ENCODE data around the gene HVCN1.
"Not testable (repeated sequence)": the region's sequence is repeated elsewhere in the genome, so short reads cannot be mapped to it uniquely, and the experiment has no call there.

HVCN1 gene

GRCh38 chr12:110613771-110614684 lies 74.9 kb downstream of the HVCN1 start, which contains the start of gene TCTN1:
TSS of gene TCTN1 (plus strand) at chr12:110614129. CDS start at chr12:110614183, 54 bp downstream.
- DNase-seq: peak; percentile 92

GRCh38 chr12:110613071-110613770 lies 75.7 kb downstream of the HVCN1 start:
- DNase-seq: no peak

- no peak for DNase-seq
These were observed 82.7 kb downstream of the HVCN1 start for GRCh38 chr12:110606253-110606611.

DNA sequence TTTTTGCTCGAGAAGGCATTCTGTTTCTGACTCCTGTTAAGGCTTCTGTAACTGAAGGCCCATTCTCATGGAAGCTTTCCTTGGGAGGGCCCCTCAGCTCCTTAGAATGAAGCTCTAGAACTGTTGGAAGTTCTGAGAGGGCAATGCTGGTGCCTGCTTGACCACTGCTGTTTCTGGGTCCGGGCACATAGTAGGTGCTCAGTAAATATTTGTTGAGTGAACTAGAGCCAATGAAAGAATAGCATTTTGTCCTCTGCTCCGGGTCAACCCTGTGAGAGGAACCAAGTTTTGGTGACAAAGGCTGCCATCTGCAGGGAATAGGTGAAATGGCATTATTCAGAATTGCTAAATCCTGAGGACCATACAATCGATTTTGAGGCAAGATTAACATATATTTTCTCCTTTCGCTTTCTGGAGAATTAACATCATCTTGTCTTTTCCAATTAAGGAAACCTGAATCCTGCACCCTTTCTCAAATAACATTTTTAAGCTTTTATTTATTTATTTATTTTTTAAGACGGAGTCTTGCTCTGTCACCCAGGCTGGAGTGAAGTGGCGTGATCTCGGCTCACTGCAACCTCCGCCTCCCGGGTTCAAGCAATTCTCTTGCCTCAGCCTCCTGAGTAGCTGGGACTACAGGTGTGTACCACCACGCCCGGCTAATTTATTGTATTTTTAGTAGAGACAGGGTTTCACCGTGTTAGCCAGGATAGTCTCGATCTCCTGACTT lies 86.7 kb downstream of the HVCN1 start:
- not testable (repeated sequence) for DNase-seq

DNA sequence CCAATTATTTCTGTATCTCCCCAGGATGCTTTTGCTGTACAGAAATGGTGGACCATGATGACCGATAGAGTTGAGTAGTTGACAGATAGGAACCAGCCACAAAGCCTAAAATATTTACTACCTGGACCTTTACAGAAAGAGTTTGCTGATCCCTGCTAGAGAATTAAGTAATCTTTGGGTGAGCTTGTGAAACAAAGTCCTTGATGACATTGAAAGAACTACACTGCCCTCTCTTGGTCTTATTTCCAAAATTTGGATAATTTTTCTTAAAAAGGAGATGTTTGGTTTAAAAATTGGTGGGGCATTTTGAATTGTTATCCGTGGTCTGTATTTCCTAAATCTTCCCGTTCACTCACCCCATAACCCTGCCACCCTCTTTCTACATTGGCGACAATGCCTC lies 88.7 kb downstream of the HVCN1 start:
- DNase-seq: no peak

DNA sequence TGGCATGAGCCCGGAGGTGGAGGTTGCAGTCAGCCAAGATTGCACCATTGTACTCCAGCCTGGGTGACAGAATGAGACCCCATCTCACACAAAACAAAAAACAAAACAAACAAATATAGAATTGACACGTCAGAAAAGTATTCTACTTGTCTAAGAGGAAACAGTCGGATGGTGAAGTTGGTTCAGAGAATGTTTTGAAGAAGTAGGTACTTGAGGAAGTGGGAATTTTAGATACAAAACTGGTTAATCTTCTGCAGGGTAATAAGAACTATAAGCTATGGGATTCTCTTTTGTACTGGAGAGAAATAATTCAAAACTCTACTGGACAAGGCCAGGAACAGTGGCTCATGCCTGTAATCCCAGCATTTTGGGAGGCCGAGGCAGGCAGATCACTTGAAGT lies 89.6 kb downstream of the HVCN1 start:
- no peak for DNase-seq
